PC-9 (cell line): ENCODE measurements around the gene HOXB3. TPM values are rescaled to one million over a fixed set of nuclear protein-coding genes. Genes with fewer than 3 reads are reported as not detected.

Source experiments
- BruUV-seq: library from RNA; stranded (reverse); fragments of 400-500 nt; replicated peaks from 2 replicates; lab custom pipeline; 2021; lab: Mats Ljungman, UMichigan
- CTCF ChIA-PET: fragments of 300-600 bp; sonication (Branson Sonifier 250); formaldehyde crosslinking; loops from one replicate; lab custom pipeline; 2022; ENCODE audit warnings: antibody characterized with exemption; lab: Charles Lee
- POLR2A ChIA-PET: fragments of 300-600 bp; sonication (Branson Sonifier 250); formaldehyde crosslinking; loops from one replicate; lab custom pipeline; 2022; ENCODE audit warnings: antibody characterized with exemption; ENCODE audit not compliant: unreplicated experiment; lab: Charles Lee
- DNase-seq, 2 experiments: peaks; one replicate each; pipeline versions ENCODE4 v3.0.0 to v3.0.0-alpha.2; 2015 to 2022; ENCODE audit warnings: mixed read lengths in 1 of 2
- H2AFZ ChIP-seq: fragments of 200-600 bp; sonication (generic); 2 replicates; pipeline ENCODE4 v1.8.1; 2017; ENCODE audit warnings: antibody characterized with exemption
- H3F3A ChIP-seq: fragments of 200-600 bp; sonication (generic); 2 replicates; pipeline ENCODE4 v1.8.1; 2017; ENCODE audit warnings: antibody characterized with exemption, mild to moderate bottlenecking, low read depth; ENCODE audit not compliant: insufficient read depth
- H3K27ac ChIP-seq: fragments of 200-600 bp; sonication (generic); 2 replicates; pipeline ENCODE4 v1.6.1; 2016; ENCODE audit warnings: mixed run types
- H3K27me3 ChIP-seq: fragments of 200-600 bp; sonication (generic); 2 replicates; pipeline ENCODE4 v1.6.1; 2016; ENCODE audit warnings: low read depth, mixed run types; ENCODE audit not compliant: insufficient read depth
- H3K36me3 ChIP-seq: fragments of 200-600 bp; sonication (generic); 2 replicates; pipeline ENCODE4 v1.6.1; 2016; ENCODE audit warnings: low read depth, mixed run types
- H3K4me1 ChIP-seq: fragments of 200-600 bp; sonication (generic); replicated peaks from 2 replicates; pipeline ENCODE4 v1.6.1; 2016; ENCODE audit warnings: mixed run types; ENCODE audit not compliant: insufficient read depth
- H3K4me2 ChIP-seq: fragments of 200-600 bp; sonication (generic); 2 replicates; pipeline ENCODE4 v1.6.1; 2017; ENCODE audit warnings: mixed run types
- H3K4me3 ChIP-seq: fragments of 200-600 bp; sonication (generic); 2 replicates; pipeline ENCODE4 v1.6.1; 2016; ENCODE audit warnings: mixed run types
- H3K79me2 ChIP-seq: fragments of 200-600 bp; sonication (generic); 2 replicates; pipeline ENCODE4 v1.6.1; 2017; ENCODE audit warnings: low read depth, mixed run types
- H3K9me2 ChIP-seq: fragments of 200-600 bp; sonication (generic); 2 replicates; pipeline ENCODE4 v1.8.1; 2017; ENCODE audit warnings: mild to moderate bottlenecking; ENCODE audit not compliant: insufficient read depth
- H3K9me3 ChIP-seq: fragments of 200-600 bp; sonication (generic); 2 replicates; pipeline ENCODE4 v1.8.1; 2016; ENCODE audit warnings: low read depth; ENCODE audit not compliant: insufficient read depth
- H4K20me1 ChIP-seq: fragments of 200-600 bp; sonication (generic); 2 replicates; pipeline ENCODE4 v1.8.1; 2017; ENCODE audit not compliant: insufficient read depth
- CTCF ChIP-seq: fragments of 200-600 bp; sonication (generic); conservative IDR thresholded peaks from 2 replicates; pipeline ENCODE4 v1.6.1; 2017; ENCODE audit warnings: mixed run types, antibody characterized with exemption, mild to moderate bottlenecking, moderate library complexity
- EZH2 ChIP-seq: fragments of 200-600 bp; sonication (generic); IDR thresholded peaks from 2 replicates; pipeline ENCODE4 v1.8.0; 2017; ENCODE audit warnings: antibody characterized with exemption, low read depth
- intact Hi-C: fragments of 100-400 bp; cut with micrococcal nuclease; formaldehyde crosslinking; loops from one replicate; pipeline ENCODE4 v1.10.0; 2022; ENCODE audit not compliant: unreplicated experiment
- total RNA-seq: library from RNA; stranded (reverse); gene quantifications from 2 replicates; pipeline ENCODE4 v1.2.3, GENCODE V29; 2021

The HOXB3 gene
- total RNA-seq, 1 experiment from 2014 or later: 19.1 TPM

GRCh38 chr17:48626245-48627117 lies 36.4 kb upstream of the HOXB3 start, which contains the start of gene HOXB9:
Gene HOXB9 (minus strand): TSS chr17:48626358. CDS start chr17:48626269, 89 bp downstream.
- Histone ChIP-seq H3K9me3 (no peaks in the 10 kb centered on the region), H3K36me3 (no peaks in the 10 kb centered on the region), H3K4me3 (peak within 1 kb of the TSS; percentile 70), H3K9me2 (no peaks in the 10 kb centered on the region), H3K79me2 (no peaks in the 10 kb centered on the region), H3F3A (peaks cover 13% of the 10 kb centered on the region; the same call in 1 of the 2 replicates), H3K4me2 (peak within 1 kb of the TSS; percentile 96), H3K27ac (peak within 1 kb of the TSS; percentile 61), H2AFZ (peak within 1 kb of the TSS; percentile 86), H4K20me1 (no peaks in the 10 kb centered on the region; the same call in 1 of the 2 replicates), H3K4me1 (peaks cover 3% of the 10 kb centered on the region; the same call in 1 of the 2 replicates), H3K27me3 (peaks cover 22% of the 10 kb centered on the region; the same call in 1 of the 2 replicates)
- CTCF ChIA-PET: interaction anchor here (3.0 kb wide), 1 partner anchor 10 kb away, joined by 9 read pairs; no protein-coding TSS in a partner anchor
- DNase-seq: peak in 1 of 2 experiments; percentile 42
- no peak for TF ChIP-seq EZH2
- no peak for TF ChIP-seq CTCF
- POLR2A ChIA-PET: no interaction called here
- intact Hi-C loops: no loop called here
- no TSS peak for BruUV-seq

GRCh38 chr17:48625495-48626244 lies 35.6 kb upstream of the HOXB3 start:
- intact Hi-C loops: no loop called here
- Histone ChIP-seq H3K79me2 (no peaks in the 10 kb centered on the region), H3K27ac (peak overlapping the region; percentile 61), H3K4me3 (peak overlapping the region; percentile 70), H3K4me2 (peak overlapping the region; percentile 96), H3K4me1 (peaks cover 3% of the 10 kb centered on the region; the same call in 1 of the 2 replicates), H2AFZ (peak overlapping the region; percentile 86), H4K20me1 (no peaks in the 10 kb centered on the region; the same call in 1 of the 2 replicates), H3K9me3 (no peaks in the 10 kb centered on the region), H3F3A (peaks cover 13% of the 10 kb centered on the region; the same call in 1 of the 2 replicates), H3K27me3 (peaks cover 16% of the 10 kb centered on the region; the same call in 1 of the 2 replicates), H3K36me3 (no peaks in the 10 kb centered on the region), H3K9me2 (no peaks in the 10 kb centered on the region)
- TF ChIP-seq EZH2 (no peak), CTCF (no peak; the same call in 1 of the 2 replicates)
- POLR2A ChIA-PET: interaction anchor here (1.2 kb wide), 1 partner anchor 22 kb away, joined by 3 read pairs; no protein-coding TSS in a partner anchor
- CTCF ChIA-PET: interaction anchor here (0.6 to 3.0 kb wide), 5 partner anchors 11 to 396 kb away, joined by 3 to 13 read pairs (median 7); no protein-coding TSS in a partner anchor
- BruUV-seq: no TSS peak
- DNase-seq: peak; percentile 62 to 68
